Caco-2 (cell line): ENCODE results near the gene CRELD2. TPM values are rescaled to one million over a fixed set of nuclear protein-coding genes. Genes with fewer than 3 reads are reported as not detected.

ENCODE experiments used
- BruUV-seq: library from RNA; stranded (reverse); fragments of 400-500 nt; replicated peaks from 2 replicates; lab custom pipeline; 2021; lab: Mats Ljungman, UMichigan
- CTCF ChIA-PET: fragments of 300-600 bp; sonication (Branson Sonifier 250); formaldehyde crosslinking; loops from one replicate; lab custom pipeline; 2022; ENCODE audit warnings: antibody characterized with exemption; lab: Charles Lee
- POLR2A ChIA-PET: fragments of 300-600 bp; sonication (Branson Sonifier 250); formaldehyde crosslinking; loops from one replicate; lab custom pipeline; 2022; ENCODE audit warnings: antibody characterized with exemption; lab: Charles Lee
- DNase-seq, 2 experiments: peaks; one replicate each; pipeline versions ENCODE4 v3.0.0 to v3.0.0-alpha.2; 2020 to 2022
- H3K27me3 ChIP-seq: replicated peaks from 2 replicates; pipeline ENCODE4 v1.6.0; 2011; ENCODE audit warnings: low read length; ENCODE audit not compliant: control insufficient read depth, insufficient read depth
- H3K36me3 ChIP-seq: 2 replicates; pipeline ENCODE4 v1.5.1; 2011; ENCODE audit warnings: low read length; ENCODE audit not compliant: control insufficient read depth, insufficient read depth
- H3K4me1 ChIP-seq: fragments of 250-450 bp; sonication (Bioruptor Pico); 2 replicates; pipeline ENCODE4 v1.5.1; 2020; ENCODE audit warnings: mild to moderate bottlenecking
- H3K4me3 ChIP-seq: 2 replicates; pipeline ENCODE4 v1.5.1; 2011; ENCODE audit warnings: low read depth, mild to moderate bottlenecking, control low read depth, low read length
- H3K9me3 ChIP-seq: fragments of 250-450 bp; sonication (Bioruptor Pico); 2 replicates; pipeline ENCODE4 v1.5.1; 2020; ENCODE audit warnings: mild to moderate bottlenecking, moderate library complexity
- H3K27ac Mint-ChIP-seq: one replicate; pipeline ENCODE4 v1.8.0; 2022; ENCODE audit warnings: mixed read lengths; ENCODE audit not compliant: unreplicated experiment
- H3K27me3 Mint-ChIP-seq: one replicate; pipeline ENCODE4 v1.8.0; 2022; ENCODE audit warnings: mixed read lengths; ENCODE audit not compliant: insufficient read depth, unreplicated experiment
- H3K36me3 Mint-ChIP-seq: one replicate; pipeline ENCODE4 v1.8.0; 2022; ENCODE audit warnings: mild to moderate bottlenecking, mixed read lengths; ENCODE audit not compliant: insufficient read depth, unreplicated experiment
- H3K4me1 Mint-ChIP-seq: one replicate; pipeline ENCODE4 v1.8.0; 2022; ENCODE audit warnings: low read depth, mixed read lengths; ENCODE audit not compliant: unreplicated experiment
- H3K4me3 Mint-ChIP-seq: one replicate; pipeline ENCODE4 v1.8.0; 2022; ENCODE audit warnings: mild to moderate bottlenecking, moderate library complexity, mixed read lengths; ENCODE audit not compliant: unreplicated experiment
- H3K9me3 Mint-ChIP-seq: one replicate; pipeline ENCODE4 v1.8.0; 2022; ENCODE audit warnings: mixed read lengths; ENCODE audit not compliant: unreplicated experiment
- CTCF ChIP-seq, 2 experiments: fragments of 200-600 bp in 1 of 2; IDR thresholded peaks; 1 replicate in 1 of 2; 2 replicates in 1 of 2; pipeline versions ENCODE4 v1.5.1 to v1.8.0; 2011 to 2022; ENCODE audit warnings: antibody characterized with exemption in 1 of 2, control low read depth in 1 of 2, inconsistent platforms in 1 of 2, low read depth in 1 of 2, low read length in 1 of 2, mild to moderate bottlenecking in 1 of 2, moderate library complexity in 1 of 2; ENCODE audit not compliant: insufficient read depth in 1 of 2, severe bottlenecking in 1 of 2, unreplicated experiment in 1 of 2
- intact Hi-C: fragments of 100-400 bp; cut with micrococcal nuclease; formaldehyde crosslinking; loops from one replicate; pipeline ENCODE4 v1.10.0; 2022; ENCODE audit not compliant: unreplicated experiment
- microRNA-seq: library from miRNA; unstranded; fragments of <30 nt; microRNA quantifications from one replicate; pipeline ENCODE4 v1.2.0, GENCODE V29; 2022
- total RNA-seq: library from RNA; stranded (reverse); gene quantifications from 2 replicates; pipeline ENCODE4 v1.2.3, GENCODE V29; 2022

CRELD2 gene
- total RNA-seq, 1 experiment from 2014 or later, result 43.3 TPM

- H3K4me3 ChIP-seq, result no peak overlapping the region
- H3K9me3 ChIP-seq, result peaks cover 5% of the 10 kb centered on the region; the same call in 1 of the 2 replicates
- ChIA-PET CTCF (interaction anchor here (0.6 kb wide), 1 partner anchor 40 kb away, joined by 5 read pairs; no protein-coding TSS in a partner anchor), POLR2A (no interaction called here)
- peaks cover 12% of the 10 kb centered on the region for H3K9me3 Mint-ChIP-seq
- no peaks in the 10 kb centered on the region; the same call in 1 of the 2 replicates for H3K36me3 ChIP-seq
- no TSS peak for BruUV-seq
- no peaks in the 10 kb centered on the region for H3K4me1 ChIP-seq
- H3K4me1 Mint-ChIP-seq, result no peaks in the 10 kb centered on the region
- H3K36me3 Mint-ChIP-seq, result no peaks in the 10 kb centered on the region
- intact Hi-C loops, result no loop called here
- no peaks in the 10 kb centered on the region for H3K27me3 ChIP-seq
- TF ChIP-seq CTCF (IDR thresholded peaks at IDR 0.05; ENCODE audit: insufficient read depth in 1 of 2, low read depth in 1 of 2, low read length in 1 of 2, severe bottlenecking in 1 of 2, unreplicated experiment in 1 of 2), result no peak
- H3K4me3 Mint-ChIP-seq, result no peak overlapping the region
- H3K27me3 Mint-ChIP-seq, result no peaks in the 10 kb centered on the region
- DNase-seq, result no peak
- H3K27ac Mint-ChIP-seq, result no peak overlapping the region
These were observed 58.2 kb downstream of the CRELD2 start for GRCh38 chr22:49976439-49977175.

Small RNA genes lying within 50 kb of the gene (microRNA-seq; reads per million reads assigned to microRNA genes)
- gene MIR6821, result 1.7 reads per million

Other genes starting within 250 kb of the CRELD2 start
- 46.9 and 48.3 TPM in 2 replicates for gene BRD1, start 90.8 kb upstream of the CRELD2 start, total RNA-seq
- gene ZBED4, start 64.8 kb upstream of the CRELD2 start, total RNA-seq, result 17.3 TPM in 2 replicates
- 31.6 and 35.7 TPM in 2 replicates for gene ALG12, start 196 bp upstream of the CRELD2 start, total RNA-seq
- 39.6 and 41.1 TPM in 2 replicates for gene PIM3, start 42.1 kb downstream of the CRELD2 start, total RNA-seq
- not detected in 2 replicates for gene IL17REL, start 94.1 kb downstream of the CRELD2 start, total RNA-seq
- gene TTLL8, start 139.7 kb downstream of the CRELD2 start, total RNA-seq, result not detected in 2 replicates
- 0.14 TPM in 1 of 2 replicates, not detected in the other for gene MLC1, start 166.8 kb downstream of the CRELD2 start, total RNA-seq
- 0.30 TPM in 1 of 2 replicates, not detected in the other for gene MOV10L1, start 171.4 kb downstream of the CRELD2 start, total RNA-seq